GM18505 (cell line): Measurements from ENCODE around the gene TRIP12.

Experiments
- ATAC-seq: cut with Tn5 transposase; IDR thresholded peaks from one replicate; pipeline ENCODE4 v1.9.1; 2021; ENCODE audit not compliant: unreplicated experiment
- POLR2A ChIP-seq: IDR thresholded peaks from 4 replicates; pipeline ENCODE4 v1.6.1; 2011; ENCODE audit warnings: borderline replicate concordance; ENCODE audit not compliant: insufficient read depth, insufficient read length; ENCODE audit errors: extremely low read depth

The TRIP12 gene

DNA sequence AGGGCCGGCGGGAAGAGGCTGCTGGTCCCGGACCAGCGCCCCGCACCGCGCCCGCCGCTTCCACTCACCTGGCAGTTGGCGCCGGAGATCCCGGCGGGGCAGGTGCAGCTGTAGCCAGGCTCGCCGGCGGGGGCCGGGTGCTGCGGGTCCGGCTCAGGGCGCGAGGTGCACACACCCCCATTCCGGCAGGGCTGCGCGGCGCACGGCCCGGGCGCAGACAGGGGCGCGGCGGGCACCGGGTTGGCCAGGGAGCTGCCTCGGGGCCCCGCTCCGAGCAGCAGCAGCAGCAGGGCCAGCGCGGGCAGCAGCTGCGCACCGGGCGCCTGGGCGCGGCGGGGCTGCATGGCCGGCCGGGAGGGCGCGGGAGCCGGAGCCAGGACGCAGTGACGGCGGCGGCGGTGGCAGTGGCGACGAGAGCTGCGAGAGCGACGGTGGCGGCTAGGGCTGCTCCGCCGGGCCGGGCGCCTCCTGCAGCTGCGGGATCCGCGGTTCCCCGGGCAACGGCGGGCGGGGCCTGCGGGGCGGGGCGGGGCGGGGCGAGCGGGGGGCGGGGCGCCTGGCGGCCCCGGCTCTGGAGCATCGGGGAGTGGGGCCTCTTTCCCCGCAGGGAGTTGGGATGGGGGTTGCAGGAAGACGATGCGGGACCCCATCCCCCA lies 207.6 kb downstream of the TRIP12 start, which contains the start of gene DNER:
DNER (minus strand) TSS at position 476 of the 656 bp plus-strand sequence; CDS start at position 344, 132 bp downstream.
- ATAC-seq, result peak; percentile 88
- no peak for TF ChIP-seq POLR2A
